SK-N-SH treated with all-trans-retinoic acid at 6 μM for 48 hours (cell line): ENCODE measurements around the gene CABP5.
"Not testable (repeated sequence)": the region's sequence is repeated elsewhere in the genome, so short reads cannot be mapped to it uniquely, and the experiment has no call there.

ENCODE experiments used
- ARNTL ChIP-seq: fragments of 450-650 bp; formaldehyde crosslinking; IDR thresholded peaks from 2 replicates; pipeline ENCODE4 v1.5.0; 2020; ENCODE audit warnings: low read depth, mild to moderate bottlenecking, moderate library complexity, borderline replicate concordance
- BACH2 ChIP-seq: fragments of 250-450 bp; sonication (Bioruptor Pico); IDR thresholded peaks from 2 replicates; pipeline ENCODE4 v1.9.0; 2021; ENCODE audit warnings: mild to moderate bottlenecking, borderline replicate concordance
- CREB5 ChIP-seq: fragments of 250-450 bp; sonication (Bioruptor Pico); IDR thresholded peaks from 2 replicates; pipeline ENCODE4 v1.5.1; 2020; ENCODE audit warnings: low read depth, mild to moderate bottlenecking, moderate library complexity
- ESRRG ChIP-seq: fragments of 250-450 bp; sonication (Bioruptor Pico); IDR thresholded peaks from 2 replicates; pipeline ENCODE4 v1.6.1; 2021; ENCODE audit warnings: mild to moderate bottlenecking
- ISL1 ChIP-seq: fragments of 250-450 bp; sonication (Bioruptor Pico); IDR thresholded peaks from 2 replicates; pipeline ENCODE4 v2.1.2; 2022; ENCODE audit warnings: mild to moderate bottlenecking, moderate library complexity
- OSR1 ChIP-seq: fragments of 250-450 bp; sonication (Bioruptor Pico); IDR thresholded peaks from 2 replicates; pipeline ENCODE4 v1.8.0; 2022; ENCODE audit warnings: moderate library complexity, mild to moderate bottlenecking, inconsistent platforms
- PPARA ChIP-seq: fragments of 250-450 bp; sonication (Bioruptor Pico); IDR thresholded peaks from 2 replicates; pipeline ENCODE4 v1.5.0; 2020; ENCODE audit warnings: mild to moderate bottlenecking, borderline replicate concordance
- RARB ChIP-seq: fragments of 250-450 bp; sonication (Bioruptor Pico); IDR thresholded peaks from 2 replicates; pipeline ENCODE4 v1.8.0; 2021; ENCODE audit warnings: mild to moderate bottlenecking, moderate library complexity
- TOX ChIP-seq: fragments of 250-450 bp; sonication (Bioruptor Pico); IDR thresholded peaks from 2 replicates; pipeline ENCODE4 v1.8.0; 2021; ENCODE audit warnings: mild to moderate bottlenecking, moderate library complexity, borderline replicate concordance
- ZFP30 ChIP-seq: fragments of 450-650 bp; formaldehyde crosslinking; IDR thresholded peaks from 2 replicates; pipeline ENCODE4 v1.5.0; 2022; ENCODE audit warnings: mild to moderate bottlenecking, moderate library complexity
- ZNF70 ChIP-seq: fragments of 450-650 bp; formaldehyde crosslinking; IDR thresholded peaks from 2 replicates; pipeline ENCODE4 v1.5.0; 2020; ENCODE audit warnings: mild to moderate bottlenecking, moderate library complexity
- TF ChIP-seq, protein P1 (sequence below): fragments of 250-450 bp; sonication (Bioruptor Pico); IDR thresholded peaks from 2 replicates; pipeline ENCODE4 v1.8.0; 2021; ENCODE audit warnings: low read depth, mild to moderate bottlenecking, moderate library complexity, borderline replicate concordance

DNA sequence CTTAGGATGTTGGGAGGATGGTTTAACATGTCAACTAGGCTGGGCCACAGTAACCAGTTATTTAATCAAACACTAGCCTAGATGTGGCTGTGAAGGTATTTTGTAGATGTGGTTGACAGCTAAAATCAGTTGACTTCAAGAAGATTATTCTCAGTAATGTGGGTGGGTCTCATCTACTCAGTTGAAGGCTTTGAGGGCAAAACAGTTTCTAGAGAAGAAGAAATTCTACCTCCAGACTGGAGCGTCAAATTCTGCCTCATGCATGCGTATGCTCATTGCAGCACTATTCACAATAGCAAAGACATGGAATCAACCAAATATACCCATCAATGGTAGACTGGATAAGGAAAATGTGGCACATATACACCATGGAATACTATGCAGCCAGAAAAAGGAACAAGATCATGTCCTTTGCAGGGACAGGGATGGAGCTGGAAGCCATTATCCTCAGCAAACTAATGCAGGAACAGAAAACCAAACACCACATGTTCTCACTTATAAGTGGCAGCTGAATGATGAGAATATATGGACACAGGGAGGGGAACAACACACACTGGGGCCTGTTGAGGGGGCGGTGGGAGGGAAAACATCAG is 26.4 kb upstream of the CABP5 start:
- TF ChIP-seq PPARA (CRISPR knock-in tag); OSR1; TOX; ZNF70 (CRISPR knock-in tag); ZFP30; ISL1 (CRISPR knock-in tag); ESRRG (CRISPR knock-in tag); RARB; CREB5 (CRISPR knock-in tag); ARNTL; BACH2: not testable (repeated sequence)
- TF ChIP-seq, protein P1, sequence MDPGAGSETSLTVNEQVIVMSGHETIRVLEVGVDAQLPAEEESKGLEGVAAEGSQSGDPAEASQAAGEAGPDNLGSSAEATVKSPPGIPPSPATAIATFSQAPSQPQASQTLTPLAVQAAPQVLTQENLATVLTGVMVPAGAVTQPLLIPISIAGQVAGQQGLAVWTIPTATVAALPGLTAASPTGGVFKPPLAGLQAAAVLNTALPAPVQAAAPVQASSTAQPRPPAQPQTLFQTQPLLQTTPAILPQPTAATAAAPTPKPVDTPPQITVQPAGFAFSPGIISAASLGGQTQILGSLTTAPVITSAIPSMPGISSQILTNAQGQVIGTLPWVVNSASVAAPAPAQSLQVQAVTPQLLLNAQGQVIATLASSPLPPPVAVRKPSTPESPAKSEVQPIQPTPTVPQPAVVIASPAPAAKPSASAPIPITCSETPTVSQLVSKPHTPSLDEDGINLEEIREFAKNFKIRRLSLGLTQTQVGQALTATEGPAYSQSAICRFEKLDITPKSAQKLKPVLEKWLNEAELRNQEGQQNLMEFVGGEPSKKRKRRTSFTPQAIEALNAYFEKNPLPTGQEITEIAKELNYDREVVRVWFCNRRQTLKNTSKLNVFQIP (CRISPR knock-in tag) = not testable (repeated sequence)
